ENCODE data around the gene FAM53A. TPM values are rescaled to one million over a fixed set of nuclear protein-coding genes. Genes with fewer than 3 reads are reported as not detected.

Gene FAM53A
- total RNA-seq, 1 experiment from 2014 or later: 3.1 TPM

GRCh38 chr4:1599491-1600210 is 84.5 kb downstream of the FAM53A start:
- H3F3A ChIP-seq (ENCODE audit: low read length, unreplicated experiment): no peaks in the 10 kb centered on the region
- no peaks in the 10 kb centered on the region for H3K79me2 ChIP-seq (ENCODE audit: low read length)
- H3K27ac ChIP-seq (ENCODE audit: low read length): no peak overlapping the region
- no peak overlapping the region for H2AFZ ChIP-seq (ENCODE audit: low read length)
- H4K20me1 ChIP-seq (ENCODE audit: low read length): no peaks in the 10 kb centered on the region
- H3K27me3 ChIP-seq (ENCODE audit: low read length): no peaks in the 10 kb centered on the region
- CTCF ChIA-PET: no interaction called here
- no peak overlapping the region for H3K4me2 ChIP-seq (ENCODE audit: low read length)
- no peak overlapping the region for H3K4me3 ChIP-seq (ENCODE audit: low read length)
- no peaks in the 10 kb centered on the region for H3K36me3 ChIP-seq (ENCODE audit: low read depth, low read length)
- no peak for DNase-seq
- H3K4me1 ChIP-seq (ENCODE audit: insufficient read depth, low read length): peaks cover 10% of the 10 kb centered on the region; the same call in 1 of the 2 replicates
- intact Hi-C loops (cut with micrococcal nuclease): no loop called here
- ATAC-seq: no peak
- no peaks in the 10 kb centered on the region for H3K9me3 ChIP-seq (ENCODE audit: low read length)
- POLR2A ChIA-PET (ENCODE audit: unreplicated experiment): no interaction called here
- no peaks in the 10 kb centered on the region for H3K9me2 ChIP-seq (replicated peaks; ENCODE audit: low read length)
- no TSS peak for BruUV-seq (replicated peaks)
- TF ChIP-seq CTCF (conservative IDR thresholded peaks at IDR 0.05; ENCODE audit: low read depth, low read length): no peak
- no peak for TF ChIP-seq EZH2phosphoT487 (IDR thresholded peaks at IDR 0.05; ENCODE audit: borderline replicate concordance, low read length)
- no peak for TF ChIP-seq EZH2 (IDR thresholded peaks at IDR 0.05; ENCODE audit: low read length, unreplicated experiment)
- H3K9ac ChIP-seq (ENCODE audit: low read length): no peak overlapping the region

- Histone ChIP-seq H3F3A (ENCODE audit: low read length, unreplicated experiment) (no peaks in the 10 kb centered on the region), H3K27me3 (ENCODE audit: low read length) (no peaks in the 10 kb centered on the region), H3K79me2 (ENCODE audit: low read length) (no peaks in the 10 kb centered on the region), H3K36me3 (ENCODE audit: low read depth, low read length) (no peaks in the 10 kb centered on the region), H3K4me1 (ENCODE audit: insufficient read depth, low read length) (peaks cover 4% of the 10 kb centered on the region; the same call in 1 of the 2 replicates), H2AFZ (ENCODE audit: low read length) (no peak overlapping the region), H3K4me2 (ENCODE audit: low read length) (no peak overlapping the region), H3K4me3 (ENCODE audit: low read length) (no peak overlapping the region), H3K27ac (ENCODE audit: low read length) (no peak overlapping the region), H3K9me2 (replicated peaks; ENCODE audit: low read length) (no peaks in the 10 kb centered on the region), H3K9ac (ENCODE audit: low read length) (no peak overlapping the region), H4K20me1 (ENCODE audit: low read length) (no peaks in the 10 kb centered on the region), H3K9me3 (ENCODE audit: low read length) (no peaks in the 10 kb centered on the region)
- TF ChIP-seq EZH2 (IDR thresholded peaks at IDR 0.05; ENCODE audit: low read length, unreplicated experiment): no peak
- TF ChIP-seq CTCF (conservative IDR thresholded peaks at IDR 0.05; ENCODE audit: low read depth, low read length): no peak
- TF ChIP-seq EZH2phosphoT487 (IDR thresholded peaks at IDR 0.05; ENCODE audit: borderline replicate concordance, low read length): no peak
- ChIA-PET CTCF (no interaction called here), POLR2A (ENCODE audit: unreplicated experiment) (no interaction called here)
- no peak for DNase-seq
- no TSS peak for BruUV-seq (replicated peaks)
- ATAC-seq: no peak
- intact Hi-C loops (cut with micrococcal nuclease): no loop called here
These were observed 85.1 kb downstream of the FAM53A start for GRCh38 chr4:1599026-1599481.

All from PC-3 (cell line).